HTR-8/SVneo (cell line): ENCODE results near the gene RLN2.
"Not testable (repeated sequence)": the region's sequence is repeated elsewhere in the genome, so short reads cannot be mapped to it uniquely, and the experiment has no call there.

Experiments used
- DNase-seq: peaks from one replicate; pipeline ENCODE4 v3.0.0; 2011; ENCODE audit warnings: low spot score, mixed read lengths; ENCODE audit not compliant: insufficient read length
- FAIRE-seq: peaks from 2 replicates; lab custom pipeline; 2011; peaks lifted over from hg19 to GRCh38; lab: Jason Lieb, UNC

RLN2 gene, protein sequence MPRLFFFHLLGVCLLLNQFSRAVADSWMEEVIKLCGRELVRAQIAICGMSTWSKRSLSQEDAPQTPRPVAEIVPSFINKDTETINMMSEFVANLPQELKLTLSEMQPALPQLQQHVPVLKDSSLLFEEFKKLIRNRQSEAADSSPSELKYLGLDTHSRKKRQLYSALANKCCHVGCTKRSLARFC

DNA sequence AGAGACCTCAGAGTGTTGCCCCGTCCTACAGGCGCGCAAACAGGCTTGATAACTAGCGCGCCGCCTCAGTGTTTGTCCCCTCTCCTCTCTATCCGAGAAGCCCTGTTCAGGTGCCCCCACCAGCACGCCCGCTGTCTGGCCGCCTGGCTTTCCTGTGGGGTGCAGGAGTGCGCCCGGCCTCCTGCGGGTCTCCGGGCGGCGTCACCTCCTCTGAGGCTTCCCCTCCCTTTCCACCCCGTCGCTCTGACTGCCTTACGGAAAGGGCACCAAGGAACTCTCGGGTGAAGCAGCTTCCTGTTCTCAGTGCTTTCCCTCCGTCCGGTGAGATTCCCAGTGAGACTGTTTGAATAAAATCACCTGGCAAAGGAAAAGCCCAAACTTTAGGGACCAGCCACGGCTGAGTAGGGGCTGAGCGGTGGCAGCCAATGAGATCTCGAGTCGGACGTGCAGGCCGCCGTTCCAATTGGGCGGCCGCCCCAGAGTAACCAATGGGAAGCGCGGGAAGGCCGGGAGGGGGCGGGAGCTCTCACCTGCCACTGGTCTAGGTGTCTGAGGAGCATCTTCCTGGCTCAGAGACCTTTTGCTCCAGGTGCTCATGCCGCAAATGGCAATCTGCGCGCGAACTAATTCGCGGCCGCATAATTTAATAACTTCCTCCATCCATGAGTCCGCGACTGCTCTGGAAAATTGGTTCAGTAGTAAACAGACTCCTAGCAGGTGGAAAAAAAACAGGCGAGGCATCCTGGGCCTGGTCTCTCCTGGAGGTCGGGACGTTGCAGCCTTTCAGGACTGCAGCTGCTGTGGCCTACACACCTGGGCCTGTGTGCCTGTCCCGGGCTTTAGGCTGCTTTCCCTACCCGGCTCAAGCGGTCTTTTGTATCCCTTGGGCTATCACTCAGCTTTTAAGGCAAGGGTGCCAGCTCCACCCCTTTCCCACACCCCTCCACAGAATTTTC lies at the start of gene RLN2:
Gene RLN2, minus strand, starts transcription at position 877 of the 956 bp plus-strand sequence. Its CDS starts 136 bp downstream, at position 741.
- FAIRE-seq = peak; percentile 97
- not testable (repeated sequence) for DNase-seq

DNA sequence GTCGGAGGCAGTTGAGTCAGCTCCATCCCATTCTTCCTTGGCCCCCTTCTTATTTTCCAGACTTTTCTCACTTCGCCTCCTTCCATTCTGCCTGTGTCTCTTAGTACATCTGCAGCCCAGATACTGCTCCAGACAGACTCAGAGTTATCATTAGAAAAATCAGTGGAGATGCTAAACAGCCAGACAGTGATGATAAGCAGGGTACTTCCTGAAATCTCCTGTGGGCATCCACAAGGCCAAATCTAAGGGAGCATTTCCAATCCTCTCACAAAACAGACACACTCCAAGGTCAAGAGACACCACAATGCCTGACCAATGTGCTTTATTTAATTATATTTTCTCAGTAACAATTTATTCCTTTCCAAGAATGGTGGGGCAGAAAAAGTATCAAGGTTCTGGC lies 49.7 kb upstream of the RLN2 start:
- FAIRE-seq (no peak), DNase-seq (no peak)

DNA sequence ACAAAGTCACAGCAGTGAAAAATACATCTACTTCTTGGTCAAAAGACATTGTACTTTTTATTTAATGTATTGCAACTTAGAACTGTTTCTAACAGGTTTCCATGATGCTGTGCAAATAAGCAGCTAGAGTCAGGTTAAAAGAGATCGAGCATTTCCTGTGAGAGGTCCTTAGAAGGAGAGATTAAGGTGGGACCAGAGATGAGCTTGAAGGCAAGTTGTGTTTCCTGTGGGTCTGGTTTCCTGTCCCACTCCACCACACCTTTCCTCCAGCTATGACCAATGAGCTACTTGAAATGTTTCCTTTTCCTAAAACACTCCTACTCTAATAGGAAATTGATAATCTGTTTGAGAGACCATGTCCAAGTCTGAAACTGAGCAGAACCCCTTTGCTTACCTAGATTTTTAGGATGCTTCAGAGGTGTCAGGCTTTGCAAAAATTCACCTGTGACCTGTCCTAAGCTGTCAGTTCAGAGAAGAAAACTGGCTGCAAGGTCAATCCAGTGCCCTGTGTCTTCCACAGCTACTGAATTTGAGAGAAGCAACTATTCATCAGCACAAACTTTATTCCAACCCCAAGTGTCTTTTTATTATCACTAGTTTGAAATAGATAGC lies 48.2 kb upstream of the RLN2 start:
- no peak for DNase-seq
- no peak for FAIRE-seq

DNA sequence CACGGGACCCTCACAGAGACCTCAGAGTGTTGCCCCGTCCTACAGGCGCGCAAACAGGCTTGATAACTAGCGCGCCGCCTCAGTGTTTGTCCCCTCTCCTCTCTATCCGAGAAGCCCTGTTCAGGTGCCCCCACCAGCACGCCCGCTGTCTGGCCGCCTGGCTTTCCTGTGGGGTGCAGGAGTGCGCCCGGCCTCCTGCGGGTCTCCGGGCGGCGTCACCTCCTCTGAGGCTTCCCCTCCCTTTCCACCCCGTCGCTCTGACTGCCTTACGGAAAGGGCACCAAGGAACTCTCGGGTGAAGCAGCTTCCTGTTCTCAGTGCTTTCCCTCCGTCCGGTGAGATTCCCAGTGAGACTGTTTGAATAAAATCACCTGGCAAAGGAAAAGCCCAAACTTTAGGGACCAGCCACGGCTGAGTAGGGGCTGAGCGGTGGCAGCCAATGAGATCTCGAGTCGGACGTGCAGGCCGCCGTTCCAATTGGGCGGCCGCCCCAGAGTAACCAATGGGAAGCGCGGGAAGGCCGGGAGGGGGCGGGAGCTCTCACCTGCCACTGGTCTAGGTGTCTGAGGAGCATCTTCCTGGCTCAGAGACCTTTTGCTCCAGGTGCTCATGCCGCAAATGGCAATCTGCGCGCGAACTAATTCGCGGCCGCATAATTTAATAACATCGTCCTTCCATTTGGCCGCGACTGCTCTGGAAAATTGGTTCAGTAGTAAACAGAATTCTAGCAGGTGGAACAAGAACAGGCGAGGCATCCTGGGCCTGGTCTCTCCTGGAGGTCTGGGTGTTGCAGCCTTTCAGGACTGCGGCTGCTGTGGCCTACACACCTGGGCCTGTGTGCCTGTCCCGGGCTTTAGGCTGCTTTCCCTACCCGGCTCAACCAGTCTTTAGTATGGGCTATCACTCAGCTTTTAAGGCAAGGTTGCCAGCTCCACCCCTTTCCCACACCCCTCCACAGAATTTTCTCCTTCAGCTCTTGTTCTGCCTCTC lies 34.8 kb upstream of the RLN2 start, which contains the start of gene RLN1:
Gene RLN1, minus strand, starts transcription at position 885 of the 990 bp plus-strand sequence. Its CDS starts 130 bp downstream, at position 755.
- peak; percentile 99 for FAIRE-seq
- not testable (repeated sequence) for DNase-seq

DNA sequence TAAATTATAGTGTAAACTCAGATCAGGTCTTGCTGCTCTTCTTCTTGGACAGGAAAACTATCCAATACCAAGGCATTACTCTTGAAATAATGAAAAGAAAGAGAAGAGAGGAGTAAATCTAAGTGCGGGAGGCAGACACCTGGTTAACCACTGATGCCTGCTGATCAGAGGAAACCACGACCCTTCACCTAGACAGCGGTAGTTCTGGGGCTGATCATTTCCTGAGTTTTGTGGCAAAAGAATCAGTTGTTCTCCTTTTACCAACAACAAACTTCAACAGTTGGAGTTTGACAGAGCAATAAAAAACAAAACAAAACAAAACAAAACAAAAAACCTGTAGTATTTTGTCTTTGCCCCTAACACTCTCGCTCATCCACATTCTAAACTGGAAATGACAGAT lies 32.2 kb upstream of the RLN2 start:
- no peak for DNase-seq
- FAIRE-seq = no peak

DNA sequence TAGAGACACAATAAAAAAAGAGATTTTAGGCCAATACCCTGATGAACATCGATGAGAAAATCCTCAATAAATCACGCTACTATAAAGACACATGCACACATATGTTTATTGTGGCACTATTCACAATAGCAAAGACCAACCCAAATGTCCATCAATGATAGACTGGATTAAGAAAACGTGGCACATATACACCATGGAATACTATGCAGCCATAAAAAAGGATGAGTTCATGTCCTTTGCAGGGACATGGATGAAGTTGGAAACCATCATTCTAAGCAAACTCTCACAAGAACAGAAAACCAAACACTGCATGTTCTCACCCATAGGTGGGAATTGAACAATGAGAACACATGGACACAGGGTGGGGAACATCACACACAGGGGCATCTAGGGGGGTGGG lies 26.8 kb upstream of the RLN2 start:
- FAIRE-seq, DNase-seq: not testable (repeated sequence)

DNA sequence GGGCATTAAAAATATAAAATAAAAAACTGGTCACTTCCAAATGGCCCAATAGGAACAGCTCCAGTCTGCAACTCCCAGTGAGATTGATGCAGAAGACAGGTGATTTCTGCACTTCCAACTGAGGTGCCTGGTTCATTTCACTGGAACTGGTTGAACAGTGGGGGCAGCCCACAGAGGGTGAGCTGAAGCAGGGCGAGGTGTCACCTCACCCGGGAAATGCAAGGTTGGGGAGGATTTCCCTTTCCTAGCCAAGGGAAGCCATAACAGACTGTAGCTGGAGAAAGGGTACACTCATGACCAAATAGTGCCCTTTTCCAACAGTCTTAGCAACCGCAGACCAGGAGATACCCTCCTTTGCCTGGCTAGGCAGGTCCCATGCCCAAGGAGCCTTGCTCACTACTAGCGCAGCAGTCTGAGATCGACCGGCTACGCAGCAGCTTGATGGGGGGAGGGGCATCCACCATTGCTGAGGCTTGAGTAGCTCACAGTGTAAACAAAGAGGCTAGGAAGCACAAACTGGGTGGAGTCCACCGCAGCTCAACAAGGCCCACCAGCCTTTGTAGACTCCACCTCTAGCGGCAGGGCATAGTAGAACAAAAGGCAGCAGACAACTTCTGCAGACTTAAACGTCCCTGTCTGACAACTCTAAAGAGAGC lies 22.5 kb upstream of the RLN2 start:
- FAIRE-seq (no peak), DNase-seq (no peak)

DNA sequence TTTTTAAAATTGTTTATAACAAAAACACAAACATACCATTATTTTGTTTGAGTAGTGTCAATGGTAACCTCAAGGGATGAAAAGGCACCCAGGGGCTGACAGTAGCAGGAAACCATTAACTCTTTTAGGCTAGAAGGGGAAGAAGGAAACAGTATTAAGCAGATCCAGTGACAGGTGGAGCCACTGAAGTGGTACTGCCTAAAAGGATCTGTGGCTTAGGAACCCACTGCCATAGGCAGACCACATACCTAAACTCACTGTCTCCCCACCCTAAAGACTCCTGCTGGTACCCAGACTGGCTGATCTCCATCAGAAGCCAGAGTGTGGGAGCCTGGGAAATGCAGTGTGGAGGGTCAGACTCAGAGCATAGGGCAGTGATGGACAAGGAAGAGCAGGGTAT lies 21.7 kb upstream of the RLN2 start:
- FAIRE-seq (no peak), DNase-seq (no peak)

DNA sequence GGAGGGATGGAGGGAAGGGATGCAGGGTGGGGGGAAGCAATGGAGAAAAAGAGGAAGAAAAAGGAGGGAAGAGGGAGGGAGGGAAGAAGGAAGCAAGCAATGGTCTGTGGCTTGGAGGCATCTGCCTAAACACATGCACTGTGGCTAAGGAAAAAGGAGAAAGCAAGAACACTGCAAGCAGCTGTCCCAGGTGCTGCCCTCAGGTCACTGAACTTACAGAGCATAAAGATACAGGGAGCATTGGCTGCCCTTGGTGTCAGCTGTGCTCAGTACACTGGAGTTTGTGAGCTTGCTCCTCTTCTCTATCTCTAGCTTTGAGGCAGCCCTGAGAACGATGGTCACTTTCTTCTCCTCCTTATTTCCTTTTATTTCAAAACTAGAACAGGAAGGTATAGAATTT lies 17.1 kb upstream of the RLN2 start:
- not testable (repeated sequence) for DNase-seq
- peak; percentile 9 for FAIRE-seq

DNA sequence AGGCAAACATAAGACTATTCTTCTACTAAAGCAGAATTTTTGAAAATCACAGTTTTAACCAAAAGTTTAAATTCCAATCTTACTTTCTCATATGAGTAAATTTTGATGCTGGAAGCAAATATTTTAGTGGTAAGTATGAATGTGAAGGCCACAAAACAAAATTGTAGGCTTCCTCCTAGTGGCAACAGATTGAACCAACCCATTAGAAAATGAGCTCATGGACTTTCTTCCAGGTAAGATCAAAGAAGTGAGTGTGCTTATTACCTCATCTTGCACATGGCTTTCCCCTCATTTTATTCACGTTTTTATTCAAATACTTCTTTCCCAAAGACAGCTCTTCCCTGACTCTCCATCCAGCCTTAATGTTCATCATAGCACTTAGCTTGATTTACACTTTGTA lies 16.5 kb upstream of the RLN2 start:
- no peak for FAIRE-seq
- no peak for DNase-seq

DNA sequence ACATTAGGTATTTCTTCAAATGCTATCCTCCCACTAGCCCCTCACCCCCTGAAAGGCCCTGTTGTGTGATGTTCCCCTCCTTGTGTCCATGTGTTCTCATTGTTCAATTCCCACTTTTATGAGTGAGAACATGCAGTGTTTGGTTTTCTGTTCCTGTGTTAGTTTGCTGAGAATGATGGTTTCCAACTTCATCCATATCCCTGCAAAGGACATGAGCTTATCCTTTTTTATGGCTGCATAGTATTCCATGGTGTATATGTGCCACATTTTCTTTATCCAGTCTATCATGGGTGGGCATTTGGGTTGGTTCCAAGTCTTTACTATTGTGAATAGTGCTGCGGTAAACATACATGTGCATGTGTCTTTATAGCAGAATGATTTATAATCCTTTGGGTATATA lies 11.9 kb upstream of the RLN2 start:
- DNase-seq, FAIRE-seq: not testable (repeated sequence)

DNA sequence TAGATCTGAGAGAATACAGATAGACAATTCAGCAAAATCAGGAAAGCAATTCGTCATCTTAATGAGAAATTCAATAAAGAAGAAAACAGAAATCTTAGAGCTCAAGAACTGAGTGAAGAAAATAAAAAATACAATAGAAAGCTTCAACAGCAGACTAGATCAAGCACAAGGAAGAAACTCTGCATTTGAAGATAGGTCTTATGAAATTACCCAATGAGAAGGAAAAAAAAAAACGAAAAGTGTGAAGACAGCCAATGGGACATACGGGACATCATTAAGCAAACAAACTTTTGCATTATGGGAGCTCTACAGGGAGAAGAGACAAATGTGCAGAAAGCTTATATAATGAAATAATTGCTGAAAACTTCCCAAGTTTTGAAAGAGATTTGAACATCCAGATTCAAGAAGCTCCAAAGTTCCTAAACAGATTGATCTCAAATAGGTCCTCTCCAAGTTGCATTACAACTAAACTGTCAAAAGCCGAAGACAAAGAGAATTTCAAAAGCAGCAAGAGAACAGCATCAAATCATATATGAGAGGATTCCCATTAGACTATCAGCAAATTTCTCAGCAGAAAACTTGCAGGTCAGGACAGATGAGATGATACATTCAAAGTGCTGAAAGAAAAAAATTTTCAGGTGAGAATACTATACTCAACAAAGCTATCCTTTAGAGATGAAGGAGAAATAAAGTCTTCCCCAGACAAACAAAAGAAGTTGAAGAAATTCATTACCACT lies 10.8 kb upstream of the RLN2 start:
- DNase-seq = no peak
- no peak for FAIRE-seq

DNA sequence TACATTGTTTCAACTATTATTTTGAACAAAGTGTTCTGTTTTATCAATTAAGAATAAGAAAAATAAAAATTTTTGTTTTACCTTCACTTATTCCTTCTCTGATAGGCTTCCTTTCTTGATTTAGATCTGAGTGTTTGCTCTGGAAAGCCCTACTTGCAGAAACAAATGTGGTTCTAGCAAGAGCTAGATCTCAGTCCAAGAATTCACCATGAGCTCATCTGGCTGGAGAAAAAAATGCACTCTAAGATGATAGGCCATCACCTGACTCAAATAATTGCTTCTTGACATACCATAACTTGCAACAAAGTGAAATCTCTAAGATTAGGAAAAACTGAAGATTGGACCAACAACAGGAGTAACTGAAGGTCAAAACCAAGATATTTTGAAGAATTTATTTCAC lies 6.3 kb upstream of the RLN2 start:
- no peak for FAIRE-seq

DNA sequence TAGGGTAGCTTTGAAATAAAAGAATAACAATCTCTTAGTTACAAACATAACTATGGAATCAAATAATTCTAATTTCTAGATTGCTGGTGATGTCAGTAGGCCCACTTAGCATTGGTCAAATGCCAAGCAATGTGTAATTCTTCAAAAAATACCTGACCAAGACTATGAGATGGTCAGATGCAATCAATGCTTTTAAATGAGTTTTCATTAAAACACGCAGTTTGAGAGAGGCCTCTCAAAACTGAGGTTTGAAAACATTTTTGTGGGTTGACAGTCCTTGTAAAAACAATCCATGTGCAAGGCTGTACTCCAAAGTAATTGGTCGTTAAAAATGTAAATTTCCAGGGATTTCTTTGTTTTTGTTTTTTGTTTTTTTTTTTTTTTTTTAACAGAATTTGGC lies 1.2 kb upstream of the RLN2 start:
- no peak for DNase-seq
- no peak for FAIRE-seq

More for the DNA sequence above, 6.3 kb upstream of the RLN2 start:
- no peak for DNase-seq

DNA sequence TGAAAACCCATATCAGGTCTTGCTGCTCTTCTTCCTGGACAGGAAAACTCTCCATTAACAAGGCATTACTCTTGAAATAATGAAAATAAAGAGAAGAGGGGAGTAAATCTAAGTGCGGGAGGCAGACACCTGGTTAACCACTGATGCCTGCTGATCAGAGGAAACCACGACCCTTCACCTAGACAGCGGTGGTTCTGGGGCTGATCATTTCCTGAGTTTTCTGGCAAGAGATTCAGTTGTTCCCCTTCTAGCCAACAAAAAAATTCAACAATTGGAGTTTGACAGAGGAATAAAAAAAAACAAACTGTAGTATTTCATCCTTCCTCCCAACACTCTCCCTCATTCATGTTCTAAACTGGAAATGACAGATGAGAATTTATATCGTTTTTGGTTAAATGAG lies 3.0 kb downstream of the RLN2 start:
- FAIRE-seq = no peak

DNA sequence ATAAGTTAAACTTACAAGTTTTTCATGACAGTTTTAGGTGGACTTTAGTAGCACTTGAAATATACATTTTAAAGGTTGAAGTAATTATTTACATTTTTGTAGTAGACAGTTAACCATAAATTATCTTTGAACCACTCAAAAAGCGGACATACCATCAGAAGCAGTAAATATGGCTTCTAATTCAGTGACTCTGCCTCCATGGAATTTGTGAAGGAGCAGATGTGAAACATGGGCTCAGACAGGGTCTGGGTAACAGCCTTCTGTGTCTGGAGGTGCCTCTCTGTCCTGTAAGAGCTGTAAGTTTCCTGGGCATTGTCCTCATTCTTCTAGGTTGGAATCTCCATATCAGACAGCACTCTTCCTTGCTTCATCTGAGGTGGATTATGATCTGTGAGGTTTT lies 12.4 kb downstream of the RLN2 start:
- DNase-seq (no peak), FAIRE-seq (no peak)

More for the DNA sequence above, 3.0 kb downstream of the RLN2 start:
- DNase-seq = no peak

DNA sequence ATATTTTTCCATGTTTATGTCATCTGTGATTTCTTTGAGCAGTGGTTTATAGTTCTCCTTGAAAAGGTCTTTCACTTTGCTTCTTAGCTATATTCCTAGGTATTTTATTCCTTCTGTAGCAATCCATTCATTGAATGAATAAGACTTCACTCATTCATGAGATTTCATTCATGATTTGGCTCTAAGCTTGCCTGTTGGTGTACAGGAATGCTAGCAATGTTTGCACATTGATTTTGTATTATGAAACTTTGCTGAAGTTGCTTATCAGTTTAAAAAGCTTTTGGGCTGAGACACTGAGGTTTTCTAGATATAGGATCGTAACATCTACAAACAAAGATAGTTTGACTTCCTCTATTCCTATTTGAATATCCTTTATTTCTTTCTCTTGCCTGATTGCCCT lies 15.9 kb downstream of the RLN2 start:
- no peak for FAIRE-seq

DNA sequence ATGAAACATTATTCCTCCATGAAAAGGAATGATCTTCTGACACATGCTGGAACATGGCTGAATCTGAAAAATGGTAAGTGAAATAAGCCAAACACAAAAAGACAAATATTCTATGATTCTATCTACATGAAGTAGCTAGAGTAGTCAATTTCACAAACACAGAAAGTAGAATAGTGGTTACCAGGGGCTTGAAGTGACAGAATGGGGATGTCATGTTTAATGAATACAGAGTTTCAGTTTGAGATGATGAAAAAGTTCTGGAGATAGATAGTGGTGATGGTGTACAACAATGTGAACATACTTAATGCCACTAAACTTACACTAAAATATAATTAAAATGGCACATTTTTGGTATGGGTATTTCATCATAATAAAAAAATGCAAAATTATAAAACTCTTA lies 18.3 kb downstream of the RLN2 start:
- no peak for FAIRE-seq
- DNase-seq = no peak

More for the DNA sequence above, 15.9 kb downstream of the RLN2 start:
- no peak for DNase-seq
